ENCODE results near the gene CYP1B1. TPM values are rescaled to one million over a fixed set of nuclear protein-coding genes. Genes with fewer than 3 reads are reported as not detected.
"Not testable (repeated sequence)": the region's sequence is repeated elsewhere in the genome, so short reads cannot be mapped to it uniquely, and the experiment has no call there.

The CYP1B1 gene
- total RNA-seq, 1 donor from 2014 or later: 1.2 TPM

- ATAC-seq (ENCODE audit: low read depth): no peak
- no peak overlapping the region for H3K4me3 Mint-ChIP-seq
- no peak for DNase-seq
- no peaks in the 10 kb centered on the region for H3K36me3 Mint-ChIP-seq (ENCODE audit: low read depth)
- ChIA-PET POLR2A (no interaction called here), CTCF (no interaction called here)
- H3K4me1 Mint-ChIP-seq: no peaks in the 10 kb centered on the region
- peaks cover 6% of the 10 kb centered on the region for H3K27me3 Mint-ChIP-seq
- H3K9me3 Mint-ChIP-seq: no peaks in the 10 kb centered on the region
- intact Hi-C loops (cut with micrococcal nuclease): no loop called here
- H3K27ac Mint-ChIP-seq: no peak overlapping the region
- TF ChIP-seq, protein P1, sequence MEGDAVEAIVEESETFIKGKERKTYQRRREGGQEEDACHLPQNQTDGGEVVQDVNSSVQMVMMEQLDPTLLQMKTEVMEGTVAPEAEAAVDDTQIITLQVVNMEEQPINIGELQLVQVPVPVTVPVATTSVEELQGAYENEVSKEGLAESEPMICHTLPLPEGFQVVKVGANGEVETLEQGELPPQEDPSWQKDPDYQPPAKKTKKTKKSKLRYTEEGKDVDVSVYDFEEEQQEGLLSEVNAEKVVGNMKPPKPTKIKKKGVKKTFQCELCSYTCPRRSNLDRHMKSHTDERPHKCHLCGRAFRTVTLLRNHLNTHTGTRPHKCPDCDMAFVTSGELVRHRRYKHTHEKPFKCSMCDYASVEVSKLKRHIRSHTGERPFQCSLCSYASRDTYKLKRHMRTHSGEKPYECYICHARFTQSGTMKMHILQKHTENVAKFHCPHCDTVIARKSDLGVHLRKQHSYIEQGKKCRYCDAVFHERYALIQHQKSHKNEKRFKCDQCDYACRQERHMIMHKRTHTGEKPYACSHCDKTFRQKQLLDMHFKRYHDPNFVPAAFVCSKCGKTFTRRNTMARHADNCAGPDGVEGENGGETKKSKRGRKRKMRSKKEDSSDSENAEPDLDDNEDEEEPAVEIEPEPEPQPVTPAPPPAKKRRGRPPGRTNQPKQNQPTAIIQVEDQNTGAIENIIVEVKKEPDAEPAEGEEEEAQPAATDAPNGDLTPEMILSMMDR (IDR thresholded peaks at IDR 0.05): no peak
These were observed 45.2 kb downstream of the CYP1B1 start for GRCh38 chr2:38030635-38031355.

GRCh38 chr2:38029512-38029911, 46.4 kb downstream of the CYP1B1 start:
- Mint-ChIP-seq H3K4me1 (no peaks in the 10 kb centered on the region), H3K36me3 (ENCODE audit: low read depth) (no peaks in the 10 kb centered on the region), H3K9me3 (no peaks in the 10 kb centered on the region), H3K27me3 (peaks cover 6% of the 10 kb centered on the region), H3K4me3 (no peak overlapping the region), H3K27ac (no peak overlapping the region)
- ChIA-PET CTCF (no interaction called here), POLR2A (no interaction called here)
- intact Hi-C loops (cut with micrococcal nuclease): no loop called here
- TF ChIP-seq, protein P1 (IDR thresholded peaks at IDR 0.05): no peak
- no peak for ATAC-seq (ENCODE audit: low read depth)
- DNase-seq: no peak

DNA sequence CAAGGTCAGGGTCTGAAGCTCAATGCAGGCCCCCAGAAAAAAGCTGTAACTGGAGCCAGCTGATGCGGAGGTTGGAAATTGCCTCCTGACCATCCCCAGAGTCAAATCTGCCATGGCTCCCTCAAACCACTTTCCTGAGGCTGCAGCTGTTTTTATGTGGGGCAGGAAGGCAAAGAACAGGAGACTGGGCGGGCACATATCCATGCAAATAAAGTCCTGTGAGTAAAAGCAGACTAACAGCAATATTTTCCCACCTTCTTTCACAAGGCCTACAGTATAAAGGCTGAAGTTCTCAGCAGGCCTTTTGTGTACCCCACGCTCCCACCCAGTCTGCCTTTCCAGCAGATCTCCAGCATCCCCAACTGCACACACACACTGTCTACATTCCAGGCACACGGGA, 47.1 kb downstream of the CYP1B1 start:
- ChIA-PET POLR2A (no interaction called here), CTCF (no interaction called here)
- Mint-ChIP-seq H3K27ac (no peak overlapping the region), H3K27me3 (peaks cover 6% of the 10 kb centered on the region), H3K4me3 (no peak overlapping the region), H3K9me3 (no peaks in the 10 kb centered on the region), H3K4me1 (no peaks in the 10 kb centered on the region), H3K36me3 (ENCODE audit: low read depth) (no peaks in the 10 kb centered on the region)
- TF ChIP-seq, protein P1 (IDR thresholded peaks at IDR 0.05): no peak
- ATAC-seq (ENCODE audit: low read depth) (no peak), DNase-seq (no peak)
- intact Hi-C loops (cut with micrococcal nuclease): no loop called here

DNA sequence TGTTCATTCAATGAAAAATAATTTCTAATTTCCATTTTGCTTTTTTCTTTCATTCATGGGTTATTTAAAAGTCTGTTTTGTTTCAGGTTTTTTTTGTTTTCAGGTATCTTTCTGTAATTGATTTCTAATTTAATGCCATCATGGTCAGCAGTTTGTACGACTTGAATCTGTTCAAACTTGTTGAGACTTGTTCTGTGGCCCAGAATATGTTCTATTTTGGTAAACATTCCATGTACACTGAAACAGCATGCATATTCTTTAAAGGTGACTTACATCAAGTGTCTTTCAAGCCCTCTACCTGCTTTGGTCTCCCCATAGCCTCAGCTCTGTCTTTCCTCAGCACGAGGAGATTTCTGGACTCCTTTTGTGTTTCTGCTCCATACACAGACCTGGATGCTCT, 49.1 kb downstream of the CYP1B1 start:
- Mint-ChIP-seq H3K27me3 (peaks cover 6% of the 10 kb centered on the region), H3K9me3 (no peaks in the 10 kb centered on the region), H3K27ac (no peak overlapping the region), H3K4me3 (no peak overlapping the region), H3K36me3 (ENCODE audit: low read depth) (no peaks in the 10 kb centered on the region), H3K4me1 (no peaks in the 10 kb centered on the region)
- DNase-seq: no peak
- ATAC-seq (ENCODE audit: low read depth): no peak
- POLR2A ChIA-PET: no interaction called here
- CTCF ChIA-PET: no interaction called here
- intact Hi-C loops (cut with micrococcal nuclease): no loop called here
- TF ChIP-seq, protein P1 (IDR thresholded peaks at IDR 0.05): no peak

GRCh38 chr2:38021589-38021988, 54.4 kb downstream of the CYP1B1 start:
- Mint-ChIP-seq H3K4me3 (no peak overlapping the region), H3K9me3 (no peaks in the 10 kb centered on the region), H3K4me1 (no peaks in the 10 kb centered on the region), H3K27me3 (no peaks in the 10 kb centered on the region), H3K36me3 (ENCODE audit: low read depth) (peaks cover 4% of the 10 kb centered on the region), H3K27ac (no peak overlapping the region)
- intact Hi-C loops (cut with micrococcal nuclease): no loop called here
- POLR2A ChIA-PET: no interaction called here
- ATAC-seq (ENCODE audit: low read depth): no peak
- TF ChIP-seq, protein P1 (IDR thresholded peaks at IDR 0.05): no peak
- DNase-seq: no peak
- CTCF ChIA-PET: no interaction called here

DNA sequence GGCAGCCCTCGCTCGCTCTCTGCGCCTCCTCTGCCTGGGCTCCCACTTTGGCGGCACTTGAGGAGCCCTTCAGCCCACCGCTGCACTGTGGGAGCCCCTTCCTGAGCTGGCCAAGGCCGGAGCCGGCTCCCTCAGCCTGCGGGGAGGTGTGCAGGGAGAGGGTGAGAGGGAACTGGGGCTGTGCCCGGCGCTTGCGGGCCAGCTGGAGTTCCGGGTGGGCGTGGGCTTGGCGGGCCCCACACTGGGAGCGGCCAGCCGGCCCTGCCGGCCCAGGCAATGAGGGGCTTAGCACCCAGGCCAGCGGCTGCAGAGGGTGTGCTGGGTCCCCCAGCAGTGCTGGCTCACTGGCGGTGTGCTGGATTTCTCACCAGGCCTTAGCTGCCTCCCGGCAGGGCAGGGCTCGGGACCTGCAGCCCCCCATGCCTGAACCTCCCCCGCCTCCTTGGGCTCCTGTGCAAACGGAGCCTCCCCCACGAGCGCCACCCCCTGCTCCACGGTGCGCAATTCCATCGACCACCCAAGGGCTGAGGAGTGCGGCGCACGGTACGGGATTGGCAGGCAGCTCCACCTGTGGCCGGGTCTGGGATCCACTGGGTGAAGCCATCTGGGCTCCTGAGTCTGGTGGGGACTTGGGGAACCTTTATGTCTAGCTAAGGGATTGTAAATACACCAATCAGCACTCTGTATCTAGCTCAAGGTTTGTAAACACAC, 55.4 kb downstream of the CYP1B1 start:
- H3K9me3 Mint-ChIP-seq; H3K4me3 Mint-ChIP-seq; POLR2A ChIA-PET; H3K27me3 Mint-ChIP-seq; ATAC-seq (ENCODE audit: low read depth); DNase-seq; CTCF ChIA-PET; H3K27ac Mint-ChIP-seq; H3K36me3 Mint-ChIP-seq (ENCODE audit: low read depth); H3K4me1 Mint-ChIP-seq; intact Hi-C loops (cut with micrococcal nuclease): not testable (repeated sequence)
